Right atrium auricular region (tissue), 2 donors: Measurements from ENCODE around the gene NT5C1B. TPM values are rescaled to one million over a fixed set of nuclear protein-coding genes. Genes with fewer than 3 reads are reported as not detected.
A peak's percentile ranks its signal among the peaks of the same experiment; 100 is the strongest.

Experiments
- DNase-seq: peaks from one replicate; pipeline ENCODE4 v3.0.0-alpha.2; 2019; ENCODE audit warnings: low spot score
- H3K27ac ChIP-seq, 2 donors: fragments of 200-600 bp; sonication (generic); 1 replicate in 1 of 2; 2 replicates in 1 of 2; pipeline ENCODE4 v1.5.1; 2016 to 2019
- H3K27me3 ChIP-seq, 2 donors: fragments of 200-600 bp; sonication (generic); one replicate each; pipeline versions ENCODE4 v1.5.1 to v1.6.0; 2017 to 2019
- H3K36me3 ChIP-seq: fragments of 200-600 bp; sonication (generic); one replicate; pipeline ENCODE4 v1.5.1; 2016
- H3K4me1 ChIP-seq, 2 donors: fragments of 200-600 bp; sonication (generic); one replicate each; pipeline versions ENCODE4 v1.5.1 to v1.6.0; 2017 to 2019
- H3K4me3 ChIP-seq, 2 donors: fragments of 200-600 bp; sonication (generic); 1 replicate in 1 of 2; 2 replicates in 1 of 2; pipeline ENCODE4 v1.5.1; 2017 to 2019; ENCODE audit warnings: mild to moderate bottlenecking in 1 of 2, moderate library complexity in 1 of 2
- H3K9me3 ChIP-seq, 2 donors: fragments of 200-600 bp; sonication (generic); one replicate each; pipeline ENCODE4 v1.5.1; 2019
- total RNA-seq, 2 donors: library from RNA; depleted of rRNA; stranded (reverse); fragments of >200 nt; gene quantifications; one replicate each; pipeline ENCODE4 v1.1.0, GENCODE V29; 2016
- TF ChIP-seq, protein P1 (sequence below), 2 donors: fragments of 200-600 bp; sonication (generic); IDR thresholded peaks; one replicate each; pipeline ENCODE4 v1.5.1; 2019; ENCODE audit warnings: antibody characterized with exemption in 2 of 2

The NT5C1B gene
- total RNA-seq, 2 donors from 2014 or later = not detected

- no peaks in the 10 kb centered on the region for H3K9me3 ChIP-seq
- H3K4me3 ChIP-seq = peak overlapping the region; percentile 73 to 97
- H3K36me3 ChIP-seq = peaks cover 7% of the 10 kb centered on the region
- H3K27ac ChIP-seq = peak overlapping the region; percentile 99 to 100
- H3K27me3 ChIP-seq = no peaks in the 10 kb centered on the region
- DNase-seq = no peak
- H3K4me1 ChIP-seq = peaks cover 0 to 39% of the 10 kb centered on the region in 2 donors
- TF ChIP-seq, protein P1, sequence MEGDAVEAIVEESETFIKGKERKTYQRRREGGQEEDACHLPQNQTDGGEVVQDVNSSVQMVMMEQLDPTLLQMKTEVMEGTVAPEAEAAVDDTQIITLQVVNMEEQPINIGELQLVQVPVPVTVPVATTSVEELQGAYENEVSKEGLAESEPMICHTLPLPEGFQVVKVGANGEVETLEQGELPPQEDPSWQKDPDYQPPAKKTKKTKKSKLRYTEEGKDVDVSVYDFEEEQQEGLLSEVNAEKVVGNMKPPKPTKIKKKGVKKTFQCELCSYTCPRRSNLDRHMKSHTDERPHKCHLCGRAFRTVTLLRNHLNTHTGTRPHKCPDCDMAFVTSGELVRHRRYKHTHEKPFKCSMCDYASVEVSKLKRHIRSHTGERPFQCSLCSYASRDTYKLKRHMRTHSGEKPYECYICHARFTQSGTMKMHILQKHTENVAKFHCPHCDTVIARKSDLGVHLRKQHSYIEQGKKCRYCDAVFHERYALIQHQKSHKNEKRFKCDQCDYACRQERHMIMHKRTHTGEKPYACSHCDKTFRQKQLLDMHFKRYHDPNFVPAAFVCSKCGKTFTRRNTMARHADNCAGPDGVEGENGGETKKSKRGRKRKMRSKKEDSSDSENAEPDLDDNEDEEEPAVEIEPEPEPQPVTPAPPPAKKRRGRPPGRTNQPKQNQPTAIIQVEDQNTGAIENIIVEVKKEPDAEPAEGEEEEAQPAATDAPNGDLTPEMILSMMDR (IDR thresholded peaks at IDR 0.05) = no peak
Measured at GRCh38 chr2:18559531-18560030, 29.8 kb downstream of the NT5C1B start.

GRCh38 chr2:18558458-18558857, 30.9 kb downstream of the NT5C1B start:
- Histone ChIP-seq H3K4me1 (peaks cover 0 to 45% of the 10 kb centered on the region in 2 donors), H3K4me3 (peak overlapping the region in 1 of 2 donors; percentile 97), H3K27me3 (no peaks in the 10 kb centered on the region), H3K36me3 (peaks cover 7% of the 10 kb centered on the region), H3K9me3 (no peaks in the 10 kb centered on the region), H3K27ac (peak overlapping the region; percentile 99 to 100)
- TF ChIP-seq, protein P1 (IDR thresholded peaks at IDR 0.05) = no peak
- DNase-seq = no peak

DNA sequence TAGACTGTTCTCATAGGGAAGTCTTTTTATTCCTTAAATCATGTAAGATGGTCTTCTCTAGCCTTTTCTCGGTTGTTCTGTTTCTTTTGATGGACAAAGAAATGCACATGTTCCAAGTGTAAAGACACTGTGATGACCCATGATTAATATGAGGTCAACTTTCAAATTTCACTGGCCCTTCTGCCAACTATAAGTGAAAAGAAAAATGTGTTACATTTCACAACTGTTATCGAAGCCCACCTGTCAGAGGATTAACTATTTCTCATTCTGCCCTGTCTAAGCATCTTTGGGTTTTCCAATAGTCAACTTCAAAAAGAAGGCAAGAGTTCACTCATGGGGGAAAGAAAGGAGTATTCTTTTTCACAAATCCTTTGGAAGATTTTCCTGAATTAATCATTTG, 32.2 kb downstream of the NT5C1B start:
- no peak for DNase-seq
- no peaks in the 10 kb centered on the region for H3K9me3 ChIP-seq

DNA sequence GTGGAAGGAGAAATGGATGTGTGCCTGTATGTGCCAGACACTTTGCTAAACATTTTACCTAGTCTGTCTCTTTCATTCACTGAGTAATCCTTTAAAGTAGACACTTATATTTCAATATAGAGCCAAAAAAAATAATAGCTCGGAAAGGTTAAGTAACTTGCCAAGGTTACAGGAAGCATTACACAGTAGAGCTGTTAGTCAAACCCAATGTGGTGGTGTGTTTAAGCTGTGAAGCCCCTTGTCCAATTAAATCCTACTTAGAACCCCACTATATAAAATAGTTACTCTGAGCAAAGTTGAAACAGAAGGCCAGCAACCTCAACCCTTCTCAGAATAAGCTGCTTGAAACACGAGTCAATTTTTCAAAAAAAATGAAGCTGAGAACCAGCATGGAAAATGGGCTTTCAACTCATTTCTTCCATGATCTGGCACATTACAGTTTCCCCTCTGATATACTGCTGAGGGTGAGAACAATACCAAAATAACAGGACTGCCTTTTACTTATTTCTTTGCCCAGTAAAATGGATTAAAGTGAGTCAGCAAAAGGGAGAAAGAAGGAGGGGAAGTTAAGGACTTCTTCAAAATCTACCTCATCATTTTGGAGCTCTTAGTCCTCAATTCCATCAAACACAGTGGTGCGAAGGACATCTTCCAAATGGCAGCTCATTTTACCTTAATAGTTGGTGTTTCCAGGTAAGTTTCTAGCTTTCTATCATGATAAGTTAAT, 36.9 kb downstream of the NT5C1B start:
- peaks cover 7% of the 10 kb centered on the region for H3K36me3 ChIP-seq
- peak overlapping the region; percentile 12 to 16 for H3K27ac ChIP-seq
- TF ChIP-seq, protein P1 (IDR thresholded peaks at IDR 0.05) = no peak
- peaks cover 0 to 45% of the 10 kb centered on the region in 2 donors for H3K4me1 ChIP-seq
- no peak for DNase-seq
- no peaks in the 10 kb centered on the region for H3K9me3 ChIP-seq
- H3K4me3 ChIP-seq = no peak overlapping the region
- no peaks in the 10 kb centered on the region for H3K27me3 ChIP-seq

More for the DNA sequence above, 32.2 kb downstream of the NT5C1B start:
- TF ChIP-seq, protein P1 (IDR thresholded peaks at IDR 0.05) = no peak
- Histone ChIP-seq H3K27ac (peak overlapping the region in 1 of 2 donors; percentile 100), H3K27me3 (no peaks in the 10 kb centered on the region), H3K4me1 (peaks cover 0 to 55% of the 10 kb centered on the region in 2 donors), H3K4me3 (no peak overlapping the region), H3K36me3 (peaks cover 7% of the 10 kb centered on the region)

DNA sequence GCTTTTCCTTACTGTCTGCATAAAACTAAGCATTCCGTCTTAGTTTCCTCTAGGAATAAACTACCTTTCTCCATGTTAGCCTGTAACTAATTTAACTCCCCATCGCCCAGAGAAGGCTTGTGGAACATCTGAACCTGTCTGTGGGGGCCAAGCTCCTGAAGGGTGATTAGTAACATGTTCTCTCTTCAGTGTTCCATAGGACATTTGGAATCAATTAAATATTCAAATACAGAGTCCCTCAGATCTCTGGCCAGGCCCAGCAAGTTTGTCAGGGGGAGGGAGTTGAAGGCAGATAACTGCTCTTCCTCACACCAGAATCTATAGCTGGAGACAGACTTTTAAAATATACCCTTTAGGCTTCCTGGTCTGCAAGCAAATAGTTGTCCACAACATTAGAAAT, 37.7 kb downstream of the NT5C1B start:
- H3K27ac ChIP-seq = peak overlapping the region; percentile 12 to 16
- peaks cover 0 to 44% of the 10 kb centered on the region in 2 donors for H3K4me1 ChIP-seq

More for the DNA sequence above, 37.7 kb downstream of the NT5C1B start:
- Histone ChIP-seq H3K9me3 (no peaks in the 10 kb centered on the region), H3K27me3 (no peaks in the 10 kb centered on the region), H3K36me3 (peaks cover 7% of the 10 kb centered on the region), H3K4me3 (no peak overlapping the region)
- TF ChIP-seq, protein P1 (IDR thresholded peaks at IDR 0.05) = no peak
- DNase-seq = no peak
